ENCODE measurements around the gene TNKS1BP1. TPM values are rescaled to one million over a fixed set of nuclear protein-coding genes. Genes with fewer than 3 reads are reported as not detected.

The TNKS1BP1 gene
- total and polyA plus RNA-seq, 7 experiments from 2014 or later, result 2.8 to 22.0 (median 12.5) TPM

- ChIA-PET POLR2A (no interaction called here), CTCF (no interaction called here)
- peaks cover 0 to 6% (median 0%) of the 10 kb centered on the region in 7 donors for H3K4me1 Mint-ChIP-seq
- H3K36me3 Mint-ChIP-seq, result peaks cover 0 to 3% (median 0%) of the 10 kb centered on the region in 5 donors
- H3K9me3 Mint-ChIP-seq, result peaks cover 0 to 5% (median 0%) of the 10 kb centered on the region in 11 donors
- Histone ChIP-seq H3K4me1 (ENCODE audit: control insufficient read depth in 2 of 2, insufficient read depth in 2 of 2, low read length in 2 of 2) (no peaks in the 10 kb centered on the region), H3K27ac (ENCODE audit: low read depth, low read length) (no peak overlapping the region), H3K9me3 (ENCODE audit: control insufficient read depth in 2 of 3, low read length in 3 of 3) (no peaks in the 10 kb centered on the region), H3K36me3 (ENCODE audit: control insufficient read depth in 2 of 3, insufficient read depth in 3 of 3, low read length in 3 of 3) (no peaks in the 10 kb centered on the region), H3K4me3 (ENCODE audit: low read length) (no peak overlapping the region), H3K27me3 (ENCODE audit: control insufficient read depth in 2 of 2, insufficient read depth in 2 of 2, low read length in 2 of 2) (no peaks in the 10 kb centered on the region)
- no peak overlapping the region for H3K4me3 Mint-ChIP-seq
- peaks cover 7 to 35% (median 11%) of the 10 kb centered on the region in 5 donors for H3K27me3 Mint-ChIP-seq
- ATAC-seq (no peak), DNase-seq (no peak)
- no peak overlapping the region for H3K27ac Mint-ChIP-seq
- intact Hi-C loops (cut with micrococcal nuclease), result no loop called here
Observed at GRCh38 chr11:57356268-57356667, 31.5 kb upstream of the TNKS1BP1 start.

- intact Hi-C loops (cut with micrococcal nuclease), result no loop called here
- H3K27me3 Mint-ChIP-seq, result peaks cover 7 to 35% (median 11%) of the 10 kb centered on the region in 5 donors
- H3K4me3 Mint-ChIP-seq, result no peak overlapping the region
- ChIA-PET CTCF (no interaction called here), POLR2A (no interaction called here)
- Histone ChIP-seq H3K36me3 (ENCODE audit: control insufficient read depth in 2 of 3, insufficient read depth in 3 of 3, low read length in 3 of 3) (no peaks in the 10 kb centered on the region), H3K4me1 (ENCODE audit: control insufficient read depth in 2 of 2, insufficient read depth in 2 of 2, low read length in 2 of 2) (no peaks in the 10 kb centered on the region), H3K27me3 (ENCODE audit: control insufficient read depth in 2 of 2, insufficient read depth in 2 of 2, low read length in 2 of 2) (no peaks in the 10 kb centered on the region), H3K4me3 (ENCODE audit: low read length) (no peak overlapping the region), H3K9me3 (ENCODE audit: control insufficient read depth in 2 of 3, low read length in 3 of 3) (no peaks in the 10 kb centered on the region), H3K27ac (ENCODE audit: low read depth, low read length) (no peak overlapping the region)
- peaks cover 0 to 3% (median 0%) of the 10 kb centered on the region in 5 donors for H3K36me3 Mint-ChIP-seq
- H3K27ac Mint-ChIP-seq, result no peak overlapping the region
- H3K4me1 Mint-ChIP-seq, result peaks cover 0 to 9% (median 0%) of the 10 kb centered on the region in 7 donors
- DNase-seq (no peak), ATAC-seq (peak; percentile 69)
- peaks cover 0 to 5% (median 0%) of the 10 kb centered on the region in 11 donors for H3K9me3 Mint-ChIP-seq
Observed at GRCh38 chr11:57354699-57355098, 29.9 kb upstream of the TNKS1BP1 start.

GRCh38 chr11:57353852-57354251, 29.1 kb upstream of the TNKS1BP1 start:
- DNase-seq, result no peak
- Mint-ChIP-seq H3K27me3 (peaks cover 7 to 35% (median 11%) of the 10 kb centered on the region in 5 donors), H3K9me3 (peaks cover 0 to 5% (median 0%) of the 10 kb centered on the region in 11 donors), H3K4me1 (peaks cover 0 to 9% (median 0%) of the 10 kb centered on the region in 7 donors), H3K27ac (no peak overlapping the region), H3K4me3 (no peak overlapping the region), H3K36me3 (peaks cover 0 to 3% (median 0%) of the 10 kb centered on the region in 5 donors)
- no peak for ATAC-seq
- Histone ChIP-seq H3K27ac (ENCODE audit: low read depth, low read length) (no peak overlapping the region), H3K4me1 (ENCODE audit: control insufficient read depth in 2 of 2, insufficient read depth in 2 of 2, low read length in 2 of 2) (no peaks in the 10 kb centered on the region), H3K4me3 (ENCODE audit: low read length) (no peak overlapping the region), H3K9me3 (ENCODE audit: control insufficient read depth in 2 of 3, low read length in 3 of 3) (no peaks in the 10 kb centered on the region), H3K36me3 (ENCODE audit: control insufficient read depth in 2 of 3, insufficient read depth in 3 of 3, low read length in 3 of 3) (no peaks in the 10 kb centered on the region), H3K27me3 (ENCODE audit: control insufficient read depth in 2 of 2, insufficient read depth in 2 of 2, low read length in 2 of 2) (no peaks in the 10 kb centered on the region)
- CTCF ChIA-PET, result interaction anchor here (1.5 kb wide), 1 partner anchor 9 kb away, joined by 8 read pairs; no protein-coding TSS in a partner anchor
- POLR2A ChIA-PET, result interaction anchor here (0.6 kb wide), 1 partner anchor 15 kb away, joined by 3 read pairs; the partner anchor contains the start of gene P2RX3
- intact Hi-C loops (cut with micrococcal nuclease), result no loop called here

GRCh38 chr11:57353446-57353845, 28.7 kb upstream of the TNKS1BP1 start:
- Mint-ChIP-seq H3K27me3 (peaks cover 7 to 35% (median 11%) of the 10 kb centered on the region in 5 donors), H3K36me3 (peaks cover 0 to 3% (median 0%) of the 10 kb centered on the region in 5 donors), H3K4me3 (no peak overlapping the region), H3K4me1 (peaks cover 0 to 9% (median 0%) of the 10 kb centered on the region in 7 donors), H3K9me3 (peaks cover 0 to 5% (median 0%) of the 10 kb centered on the region in 11 donors), H3K27ac (no peak overlapping the region)
- no peaks in the 10 kb centered on the region for H3K36me3 ChIP-seq (ENCODE audit: control insufficient read depth in 2 of 3, insufficient read depth in 3 of 3, low read length in 3 of 3)
- ATAC-seq (no peak), DNase-seq (no peak)
- POLR2A ChIA-PET, result interaction anchor here (0.6 kb wide), 1 partner anchor 15 kb away, joined by 3 read pairs; the partner anchor contains the start of gene P2RX3
- H3K9me3 ChIP-seq (ENCODE audit: control insufficient read depth in 2 of 3, low read length in 3 of 3), result no peaks in the 10 kb centered on the region
- no peak overlapping the region for H3K27ac ChIP-seq (ENCODE audit: low read depth, low read length)
- CTCF ChIA-PET, result interaction anchor here (1.5 kb wide), 1 partner anchor 9 kb away, joined by 8 read pairs; no protein-coding TSS in a partner anchor
- no peak overlapping the region for H3K4me3 ChIP-seq (ENCODE audit: low read length)
- no peaks in the 10 kb centered on the region for H3K27me3 ChIP-seq (ENCODE audit: control insufficient read depth in 2 of 2, insufficient read depth in 2 of 2, low read length in 2 of 2)
- intact Hi-C loops (cut with micrococcal nuclease), result no loop called here
- H3K4me1 ChIP-seq (ENCODE audit: control insufficient read depth in 2 of 2, insufficient read depth in 2 of 2, low read length in 2 of 2), result no peaks in the 10 kb centered on the region

GRCh38 chr11:57353036-57353435, 28.3 kb upstream of the TNKS1BP1 start:
- Mint-ChIP-seq H3K36me3 (peaks cover 0 to 3% (median 0%) of the 10 kb centered on the region in 5 donors), H3K4me1 (peaks cover 0 to 9% (median 0%) of the 10 kb centered on the region in 7 donors), H3K27ac (no peak overlapping the region), H3K27me3 (peaks cover 7 to 35% (median 11%) of the 10 kb centered on the region in 5 donors), H3K4me3 (no peak overlapping the region), H3K9me3 (peaks cover 0 to 5% (median 0%) of the 10 kb centered on the region in 11 donors)
- no peak overlapping the region for H3K27ac ChIP-seq (ENCODE audit: low read depth, low read length)
- DNase-seq (no peak), ATAC-seq (no peak)
- ChIA-PET CTCF (interaction anchor here (1.5 kb wide), 1 partner anchor 9 kb away, joined by 8 read pairs; no protein-coding TSS in a partner anchor), POLR2A (interaction anchor here (0.5 to 1.8 kb wide), 3 partner anchors 67 to 290 kb away, joined by 3 to 4 read pairs (median 3); no protein-coding TSS in a partner anchor)
- no peaks in the 10 kb centered on the region for H3K27me3 ChIP-seq (ENCODE audit: control insufficient read depth in 2 of 2, insufficient read depth in 2 of 2, low read length in 2 of 2)
- no peaks in the 10 kb centered on the region for H3K36me3 ChIP-seq (ENCODE audit: control insufficient read depth in 2 of 3, insufficient read depth in 3 of 3, low read length in 3 of 3)
- no peaks in the 10 kb centered on the region for H3K4me1 ChIP-seq (ENCODE audit: control insufficient read depth in 2 of 2, insufficient read depth in 2 of 2, low read length in 2 of 2)
- intact Hi-C loops (cut with micrococcal nuclease), result no loop called here
- no peak overlapping the region for H3K4me3 ChIP-seq (ENCODE audit: low read length)
- no peaks in the 10 kb centered on the region for H3K9me3 ChIP-seq (ENCODE audit: control insufficient read depth in 2 of 3, low read length in 3 of 3)

GRCh38 chr11:57349491-57350274, 24.9 kb upstream of the TNKS1BP1 start:
- intact Hi-C loops (cut with micrococcal nuclease), result loop anchor here (2.0 to 5.0 kb wide), 2 partner anchors 509 to 1438 kb away; no protein-coding TSS in a partner anchor
- Histone ChIP-seq H3K27ac (ENCODE audit: low read depth, low read length) (no peak overlapping the region), H3K9me3 (ENCODE audit: control insufficient read depth in 2 of 3, low read length in 3 of 3) (no peaks in the 10 kb centered on the region), H3K27me3 (ENCODE audit: control insufficient read depth in 2 of 2, insufficient read depth in 2 of 2, low read length in 2 of 2) (no peaks in the 10 kb centered on the region), H3K36me3 (ENCODE audit: control insufficient read depth in 2 of 3, insufficient read depth in 3 of 3, low read length in 3 of 3) (no peaks in the 10 kb centered on the region), H3K4me3 (ENCODE audit: low read length) (no peak overlapping the region), H3K4me1 (ENCODE audit: control insufficient read depth in 2 of 2, insufficient read depth in 2 of 2, low read length in 2 of 2) (no peaks in the 10 kb centered on the region)
- Mint-ChIP-seq H3K4me3 (peak overlapping the region in 1 of 10 donors; percentile 39), H3K27ac (no peak overlapping the region), H3K4me1 (peaks cover 0 to 14% (median 0%) of the 10 kb centered on the region in 7 donors), H3K36me3 (peaks cover 0 to 3% (median 0%) of the 10 kb centered on the region in 5 donors), H3K9me3 (peaks cover 0 to 5% (median 0%) of the 10 kb centered on the region in 11 donors), H3K27me3 (peaks cover 5 to 20% (median 5%) of the 10 kb centered on the region in 5 donors)
- ATAC-seq (peak; percentile 64), DNase-seq (peak in 8 of 9 donors; percentile 12 to 73 (median 44))
- ChIA-PET CTCF (interaction anchor here (0.6 to 1.0 kb wide), 4 partner anchors 38 to 1809 kb away, joined by 3 to 6 read pairs (median 4); no protein-coding TSS in a partner anchor), POLR2A (interaction anchor here (0.6 kb wide), 1 partner anchor 156 kb away, joined by 3 read pairs; no protein-coding TSS in a partner anchor)
